ENCODE measurements around the gene PCDHGB6.
"Not testable (repeated sequence)": the region's sequence is repeated elsewhere in the genome, so short reads cannot be mapped to it uniquely, and the experiment has no call there.

The PCDHGB6 gene

GRCh38 chr5:141369994-141370848, 37.6 kb upstream of the PCDHGB6 start, which contains the start of gene PCDHGB3:
PCDHGB3 (plus strand) TSS chr5:141370242; CDS start chr5:141370395, 153 bp downstream.
- 16% methylated on average over 32 of the region's 32 CpGs for WGBS (ENCODE audit: insufficient coverage)
- CTCF ChIA-PET: interaction anchor here (0.9 to 3.1 kb wide), 21 partner anchors 10 to 197 kb away, joined by 3 to 17 read pairs (median 4); partner anchors contain the start of genes PCDHGA10, PCDHGA11, PCDHGA12 and PCDHGA4
- peaks cover 14 to 75% (median 59%) of the 10 kb centered on the region in 5 experiments for H3K9me3 ChIP-seq (ENCODE audit: control extremely low read depth in 1 of 5, control insufficient read depth in 4 of 5, insufficient read depth in 2 of 5, low read depth in 1 of 5, low read length in 4 of 5)
- DNase-seq: peak; percentile 65 to 85 (median 80)
- peaks cover 0 to 6% (median under 1%) of the 10 kb centered on the region in 4 experiments for H3K4me1 ChIP-seq (ENCODE audit: control extremely low read depth in 1 of 4, control insufficient read depth in 4 of 4, insufficient read depth in 4 of 4, low read length in 3 of 4)
- H3K4me3 ChIP-seq (ENCODE audit: control insufficient read depth in 1 of 7, extremely low read depth in 1 of 7, insufficient read depth in 4 of 7, low read depth in 2 of 7, low read length in 6 of 7): peak within 1 kb of the TSS; percentile 40 to 78 (median 59)
- POLR2A ChIA-PET: no interaction called here
- H3K27me3 ChIP-seq (replicated peaks in 2 of 5; ENCODE audit: control insufficient read depth in 4 of 5, insufficient read depth in 5 of 5, low read length in 4 of 5): peaks cover 13 to 82% (median 23%) of the 10 kb centered on the region in 5 experiments
- H3K36me3 ChIP-seq (ENCODE audit: control insufficient read depth in 4 of 4, insufficient read depth in 4 of 4, low read length in 3 of 4): peaks cover 0 to 12% (median 0%) of the 10 kb centered on the region in 4 experiments
- no peak within 1 kb of the TSS for H3K27ac ChIP-seq (ENCODE audit: insufficient read depth in 1 of 2, low read depth in 1 of 2, low read length in 2 of 2, poor library complexity in 1 of 2, severe bottlenecking in 2 of 2)

GRCh38 chr5:141371572-141372475, 36.0 kb upstream of the PCDHGB6 start:
- Histone ChIP-seq H3K9me3 (ENCODE audit: control extremely low read depth in 1 of 5, control insufficient read depth in 4 of 5, insufficient read depth in 2 of 5, low read depth in 1 of 5, low read length in 4 of 5) (peaks cover 11 to 70% (median 57%) of the 10 kb centered on the region in 5 experiments), H3K27me3 (replicated peaks in 2 of 5; ENCODE audit: control insufficient read depth in 4 of 5, insufficient read depth in 5 of 5, low read length in 4 of 5) (peaks cover 9 to 81% (median 22%) of the 10 kb centered on the region in 5 experiments)
- WGBS (ENCODE audit: insufficient coverage): 30% methylated on average over 69 of the region's 69 CpGs

GRCh38 chr5:141373673-141374317, 34.0 kb upstream of the PCDHGB6 start, which contains the start of gene PCDHGA6:
PCDHGA6 (plus strand) TSS chr5:141373891; CDS start chr5:141374084, 193 bp downstream.
- WGBS (ENCODE audit: insufficient coverage): 19% methylated on average over 25 of the region's 27 CpGs
- peaks cover 11 to 79% (median 62%) of the 10 kb centered on the region in 5 experiments for H3K9me3 ChIP-seq (ENCODE audit: control extremely low read depth in 1 of 5, control insufficient read depth in 4 of 5, insufficient read depth in 2 of 5, low read depth in 1 of 5, low read length in 4 of 5)
- peaks cover 0 to 6% (median under 1%) of the 10 kb centered on the region in 4 experiments for H3K4me1 ChIP-seq (ENCODE audit: control extremely low read depth in 1 of 4, control insufficient read depth in 4 of 4, insufficient read depth in 4 of 4, low read length in 3 of 4)
- CTCF ChIA-PET: interaction anchor here (0.7 to 1.0 kb wide), 3 partner anchors 10 to 17 kb away, joined by 3 to 5 read pairs (median 3); partner anchors contain the start of genes PCDHGA5 and PCDHGB2
- H3K27ac ChIP-seq (ENCODE audit: insufficient read depth in 1 of 2, low read depth in 1 of 2, low read length in 2 of 2, poor library complexity in 1 of 2, severe bottlenecking in 2 of 2): no peak within 1 kb of the TSS
- peaks cover 9 to 84% (median 24%) of the 10 kb centered on the region in 5 experiments for H3K27me3 ChIP-seq (replicated peaks in 2 of 5; ENCODE audit: control insufficient read depth in 4 of 5, insufficient read depth in 5 of 5, low read length in 4 of 5)
- POLR2A ChIA-PET: no interaction called here
- H3K4me3 ChIP-seq (ENCODE audit: control insufficient read depth in 1 of 7, extremely low read depth in 1 of 7, insufficient read depth in 4 of 7, low read depth in 2 of 7, low read length in 6 of 7): peak within 1 kb of the TSS in 3 of 7 experiments; percentile 12 to 35 (median 12)
- peaks cover 0 to 5% (median 0%) of the 10 kb centered on the region in 4 experiments for H3K36me3 ChIP-seq (ENCODE audit: control insufficient read depth in 4 of 4, insufficient read depth in 4 of 4, low read length in 3 of 4)
- peak in 2 of 3 donors; percentile 30 to 44 for DNase-seq

More at GRCh38 chr5:141371572-141372475, 36.0 kb upstream of the PCDHGB6 start:
- H3K4me3 ChIP-seq (ENCODE audit: control insufficient read depth in 1 of 7, extremely low read depth in 1 of 7, insufficient read depth in 4 of 7, low read depth in 2 of 7, low read length in 6 of 7): no peak overlapping the region
- CTCF ChIA-PET: interaction anchor here (0.8 to 3.1 kb wide), 6 partner anchors 9 to 186 kb away, joined by 3 to 17 read pairs (median 10); partner anchors contain the start of genes PCDHGB2, PCDHGB5 and PCDHGB6
- no peak for DNase-seq
- peaks cover 0 to 5% (median 0%) of the 10 kb centered on the region in 4 experiments for H3K36me3 ChIP-seq (ENCODE audit: control insufficient read depth in 4 of 4, insufficient read depth in 4 of 4, low read length in 3 of 4)
- H3K27ac ChIP-seq (ENCODE audit: insufficient read depth in 1 of 2, low read depth in 1 of 2, low read length in 2 of 2, poor library complexity in 1 of 2, severe bottlenecking in 2 of 2): no peak overlapping the region
- peaks cover 0 to 6% (median under 1%) of the 10 kb centered on the region in 4 experiments for H3K4me1 ChIP-seq (ENCODE audit: control extremely low read depth in 1 of 4, control insufficient read depth in 4 of 4, insufficient read depth in 4 of 4, low read length in 3 of 4)
- POLR2A ChIA-PET: no interaction called here

- Histone ChIP-seq H3K36me3 (ENCODE audit: control insufficient read depth in 4 of 4, insufficient read depth in 4 of 4, low read length in 3 of 4) (peaks cover 0 to 5% (median 0%) of the 10 kb centered on the region in 4 experiments), H3K4me1 (ENCODE audit: control extremely low read depth in 1 of 4, control insufficient read depth in 4 of 4, insufficient read depth in 4 of 4, low read length in 3 of 4) (peaks cover 0 to 6% (median under 1%) of the 10 kb centered on the region in 4 experiments), H3K27ac (ENCODE audit: insufficient read depth in 1 of 2, low read depth in 1 of 2, low read length in 2 of 2, poor library complexity in 1 of 2, severe bottlenecking in 2 of 2) (no peak overlapping the region), H3K9me3 (ENCODE audit: control extremely low read depth in 1 of 5, control insufficient read depth in 4 of 5, insufficient read depth in 2 of 5, low read depth in 1 of 5, low read length in 4 of 5) (peaks cover 13 to 80% (median 64%) of the 10 kb centered on the region in 5 experiments), H3K27me3 (replicated peaks in 2 of 5; ENCODE audit: control insufficient read depth in 4 of 5, insufficient read depth in 5 of 5, low read length in 4 of 5) (peaks cover 9 to 78% (median 22%) of the 10 kb centered on the region in 5 experiments), H3K4me3 (ENCODE audit: control insufficient read depth in 1 of 7, extremely low read depth in 1 of 7, insufficient read depth in 4 of 7, low read depth in 2 of 7, low read length in 6 of 7) (no peak overlapping the region)
- DNase-seq: no peak
- ChIA-PET POLR2A (no interaction called here), CTCF (interaction anchor here (0.7 to 1.0 kb wide), 2 partner anchors 11 to 14 kb away, joined by 3 to 5 read pairs; partner anchors contain the start of genes PCDHGA5 and PCDHGB2)
- 55% methylated on average over 12 of the region's 14 CpGs for WGBS (ENCODE audit: insufficient coverage)
These were observed 33.2 kb upstream of the PCDHGB6 start for GRCh38 chr5:141374627-141375026.

DNA sequence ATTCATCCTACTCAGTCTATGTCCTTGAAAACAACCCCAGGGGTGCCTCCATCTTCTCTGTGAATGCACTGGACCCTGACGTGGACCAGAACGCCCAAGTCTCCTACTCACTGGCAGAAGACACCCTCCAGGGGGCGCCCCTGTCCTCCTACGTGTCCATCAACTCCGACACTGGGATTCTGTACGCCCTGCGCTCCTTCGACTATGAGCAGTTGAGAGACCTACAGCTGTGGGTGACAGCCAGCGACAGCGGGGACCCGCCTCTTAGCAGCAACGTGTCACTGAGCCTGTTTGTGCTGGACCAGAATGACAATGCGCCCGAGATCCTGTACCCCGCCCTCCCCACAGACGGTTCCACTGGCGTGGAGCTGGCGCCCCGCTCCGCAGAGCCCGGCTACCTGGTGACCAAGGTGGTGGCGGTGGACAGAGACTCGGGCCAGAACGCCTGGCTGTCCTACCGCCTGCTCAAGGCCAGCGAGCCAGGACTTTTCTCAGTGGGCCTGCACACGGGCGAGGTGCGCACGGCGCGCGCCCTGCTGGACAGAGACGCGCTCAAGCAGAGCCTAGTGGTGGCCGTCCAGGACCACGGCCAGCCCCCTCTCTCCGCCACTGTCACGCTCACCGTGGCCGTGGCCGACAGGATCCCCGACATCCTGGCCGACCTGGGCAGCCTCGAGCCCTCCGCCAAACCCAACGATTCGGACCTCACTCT, 32.2 kb upstream of the PCDHGB6 start:
- peaks cover 9 to 71% (median 19%) of the 10 kb centered on the region in 5 experiments for H3K27me3 ChIP-seq (replicated peaks in 2 of 5; ENCODE audit: control insufficient read depth in 4 of 5, insufficient read depth in 5 of 5, low read length in 4 of 5)
- H3K36me3 ChIP-seq (ENCODE audit: control insufficient read depth in 4 of 4, insufficient read depth in 4 of 4, low read length in 3 of 4); H3K27ac ChIP-seq (ENCODE audit: insufficient read depth in 1 of 2, low read depth in 1 of 2, low read length in 2 of 2, poor library complexity in 1 of 2, severe bottlenecking in 2 of 2); H3K4me1 ChIP-seq (ENCODE audit: control extremely low read depth in 1 of 4, control insufficient read depth in 4 of 4, insufficient read depth in 4 of 4, low read length in 3 of 4); DNase-seq; POLR2A ChIA-PET; H3K4me3 ChIP-seq (ENCODE audit: control insufficient read depth in 1 of 7, extremely low read depth in 1 of 7, insufficient read depth in 4 of 7, low read depth in 2 of 7, low read length in 6 of 7): not testable (repeated sequence)
- 38% methylated on average over 17 of the region's 48 CpGs for WGBS (ENCODE audit: insufficient coverage)
- CTCF ChIA-PET: interaction anchor here (0.6 kb wide), 1 partner anchor 764 kb away, joined by 3 read pairs; no protein-coding TSS in a partner anchor
- peaks cover 13 to 77% (median 62%) of the 10 kb centered on the region in 5 experiments for H3K9me3 ChIP-seq (ENCODE audit: control extremely low read depth in 1 of 5, control insufficient read depth in 4 of 5, insufficient read depth in 2 of 5, low read depth in 1 of 5, low read length in 4 of 5)

Data from common myeloid progenitor, CD34-positive (primary cell).